Left renal pelvis (tissue), 4 donors: ENCODE measurements around the gene TRAF6. TPM values are rescaled to one million over a fixed set of nuclear protein-coding genes. Genes with fewer than 3 reads are reported as not detected.
"Not testable (repeated sequence)": the region's sequence is repeated elsewhere in the genome, so short reads cannot be mapped to it uniquely, and the experiment has no call there.

Experiments
- DNase-seq, 4 donors: peaks; one replicate each; pipeline ENCODE4 v3.0.0-alpha.2; 2013; ENCODE audit warnings: low read depth in 4 of 4, low spot score in 3 of 4
- polyA plus RNA-seq, 4 donors: library from polyadenylated mRNA; unstranded; fragments of 120-200 nt; gene quantifications; one replicate each; pipeline ENCODE4 v1.2.1, GENCODE V29; 2013; ENCODE audit not compliant: insufficient read length in 4 of 4

The TRAF6 gene, protein sequence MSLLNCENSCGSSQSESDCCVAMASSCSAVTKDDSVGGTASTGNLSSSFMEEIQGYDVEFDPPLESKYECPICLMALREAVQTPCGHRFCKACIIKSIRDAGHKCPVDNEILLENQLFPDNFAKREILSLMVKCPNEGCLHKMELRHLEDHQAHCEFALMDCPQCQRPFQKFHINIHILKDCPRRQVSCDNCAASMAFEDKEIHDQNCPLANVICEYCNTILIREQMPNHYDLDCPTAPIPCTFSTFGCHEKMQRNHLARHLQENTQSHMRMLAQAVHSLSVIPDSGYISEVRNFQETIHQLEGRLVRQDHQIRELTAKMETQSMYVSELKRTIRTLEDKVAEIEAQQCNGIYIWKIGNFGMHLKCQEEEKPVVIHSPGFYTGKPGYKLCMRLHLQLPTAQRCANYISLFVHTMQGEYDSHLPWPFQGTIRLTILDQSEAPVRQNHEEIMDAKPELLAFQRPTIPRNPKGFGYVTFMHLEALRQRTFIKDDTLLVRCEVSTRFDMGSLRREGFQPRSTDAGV
- 10 to 100 TPM; 12.4 to 18.8 (median 17.2) TPM for polyA plus RNA-seq

DNA sequence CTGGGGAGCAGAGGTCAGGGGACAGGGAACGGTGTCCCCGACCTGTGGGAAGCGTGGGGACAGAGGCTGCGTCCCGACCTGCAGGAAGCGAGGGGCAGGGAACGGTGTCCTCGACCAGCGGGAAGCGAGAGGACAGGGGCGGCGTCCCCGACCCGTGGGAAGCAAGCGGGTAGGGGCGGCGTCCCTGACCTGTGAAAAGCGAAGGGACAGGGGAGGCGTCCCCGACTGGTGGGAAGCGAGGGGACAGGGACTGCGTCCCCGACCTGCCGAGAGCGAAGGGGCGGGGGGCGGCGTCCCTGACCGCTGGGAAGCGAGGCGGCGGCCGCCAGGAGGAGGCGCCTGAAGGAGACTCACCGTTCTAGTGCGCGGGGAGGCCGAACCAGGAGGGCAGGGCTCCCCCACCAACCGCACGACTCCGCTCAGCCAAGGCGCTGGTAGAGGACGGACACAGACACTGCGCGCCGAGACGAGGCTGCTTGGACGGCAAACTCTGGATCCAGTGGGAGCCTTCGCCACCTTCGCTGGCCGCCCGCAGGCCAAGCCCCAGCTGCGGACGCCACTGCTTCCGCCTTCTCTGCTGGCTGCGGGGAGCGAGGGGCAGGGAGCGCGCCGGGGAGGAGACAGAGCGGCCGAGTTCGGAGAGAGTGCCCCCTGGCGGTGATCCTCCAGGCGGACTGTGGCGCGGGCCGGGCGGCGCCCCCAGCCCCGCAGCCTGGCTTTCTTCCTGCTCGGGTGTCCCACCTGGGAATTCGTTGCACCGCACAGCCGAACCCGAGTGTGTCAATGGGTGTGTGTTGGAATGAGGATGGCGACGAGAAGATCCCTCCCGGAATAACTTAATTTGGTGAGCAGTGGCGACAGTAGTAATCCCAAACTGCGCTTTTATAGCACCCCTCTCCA, at the start of gene TRAF6:
TRAF6 (minus strand) TSS at position 579 of the 900 bp plus-strand sequence. CDS start 8,757 bp downstream, outside the sequence.
- peak; percentile 71 to 79 (median 76) for DNase-seq

DNA sequence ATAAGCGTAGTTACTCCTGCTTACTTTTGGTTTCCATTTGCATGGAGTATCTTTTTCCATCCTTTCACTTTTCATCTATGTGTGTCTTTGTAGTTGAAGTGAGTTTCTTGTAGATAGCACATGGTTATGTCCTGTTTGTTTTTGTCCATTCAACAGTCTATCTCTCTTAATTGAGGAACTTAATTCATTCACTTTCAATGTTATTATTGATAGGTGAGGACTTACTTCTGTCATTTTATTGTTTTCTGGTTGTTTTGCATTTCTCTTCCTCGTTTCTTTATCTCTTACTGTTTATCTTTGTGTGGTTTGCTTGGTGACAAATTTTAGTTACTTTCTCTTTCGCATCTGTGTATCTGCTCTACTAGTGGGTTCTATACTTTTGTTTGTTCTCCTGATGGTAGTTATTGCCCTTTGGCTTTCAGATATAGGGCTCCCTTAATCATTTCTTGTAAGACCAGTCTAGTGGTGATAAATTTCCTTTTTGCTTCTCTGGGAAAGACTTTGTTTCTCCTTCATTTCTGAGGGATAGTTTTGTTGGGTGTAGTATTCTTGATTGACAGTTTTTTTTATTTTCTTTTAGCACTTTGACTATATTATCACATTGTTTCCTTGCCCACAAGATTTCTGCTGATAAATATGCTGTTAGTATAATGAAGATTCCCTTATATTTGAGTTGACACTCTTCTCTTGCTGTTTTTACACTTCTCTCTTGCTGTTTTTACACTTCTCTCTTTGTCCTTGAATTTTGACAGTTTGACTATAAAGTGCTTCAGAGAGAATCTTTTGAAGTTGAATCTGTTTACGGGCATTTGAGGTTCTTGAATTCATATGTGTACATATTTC, 48.7 kb upstream of the TRAF6 start:
- no peak for DNase-seq

DNA sequence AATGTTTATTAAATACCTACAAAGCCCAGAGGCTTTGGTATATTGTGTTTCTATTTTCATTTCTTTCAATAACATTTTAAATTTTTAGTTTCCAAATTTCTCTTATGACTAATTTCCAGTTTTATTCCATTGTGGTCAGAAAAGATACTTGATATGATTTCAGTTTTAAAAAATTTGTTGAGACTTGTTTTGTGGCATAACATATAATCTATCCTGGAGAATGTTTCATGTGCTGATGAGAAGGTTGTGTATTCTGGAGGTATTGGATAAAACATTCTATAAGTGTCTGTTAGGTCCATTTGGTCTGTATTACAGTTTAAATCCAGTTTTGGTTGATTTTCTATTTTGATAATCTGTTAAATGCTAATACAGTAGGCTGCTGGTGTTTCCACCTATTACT, 47.9 kb upstream of the TRAF6 start:
- no peak for DNase-seq

DNA sequence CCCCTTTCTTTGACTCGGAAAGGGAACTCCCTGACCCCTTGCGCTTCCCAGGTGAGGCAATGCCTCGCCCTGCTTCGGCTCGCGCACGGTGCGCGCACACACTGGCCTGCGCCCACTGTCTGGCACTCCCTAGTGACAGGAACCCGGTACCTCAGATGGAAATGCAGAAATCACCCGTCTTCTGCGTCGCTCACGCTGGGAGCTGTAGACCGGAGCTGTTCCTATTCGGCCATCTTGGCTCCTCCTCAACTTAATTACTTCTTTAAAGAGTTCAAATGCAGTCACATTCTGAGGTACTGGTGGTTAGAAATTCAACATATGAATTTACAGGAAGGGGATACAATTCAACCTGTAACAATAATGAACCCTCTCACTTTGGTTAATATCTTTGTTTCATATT, 47.3 kb upstream of the TRAF6 start:
- DNase-seq: not testable (repeated sequence)

DNA sequence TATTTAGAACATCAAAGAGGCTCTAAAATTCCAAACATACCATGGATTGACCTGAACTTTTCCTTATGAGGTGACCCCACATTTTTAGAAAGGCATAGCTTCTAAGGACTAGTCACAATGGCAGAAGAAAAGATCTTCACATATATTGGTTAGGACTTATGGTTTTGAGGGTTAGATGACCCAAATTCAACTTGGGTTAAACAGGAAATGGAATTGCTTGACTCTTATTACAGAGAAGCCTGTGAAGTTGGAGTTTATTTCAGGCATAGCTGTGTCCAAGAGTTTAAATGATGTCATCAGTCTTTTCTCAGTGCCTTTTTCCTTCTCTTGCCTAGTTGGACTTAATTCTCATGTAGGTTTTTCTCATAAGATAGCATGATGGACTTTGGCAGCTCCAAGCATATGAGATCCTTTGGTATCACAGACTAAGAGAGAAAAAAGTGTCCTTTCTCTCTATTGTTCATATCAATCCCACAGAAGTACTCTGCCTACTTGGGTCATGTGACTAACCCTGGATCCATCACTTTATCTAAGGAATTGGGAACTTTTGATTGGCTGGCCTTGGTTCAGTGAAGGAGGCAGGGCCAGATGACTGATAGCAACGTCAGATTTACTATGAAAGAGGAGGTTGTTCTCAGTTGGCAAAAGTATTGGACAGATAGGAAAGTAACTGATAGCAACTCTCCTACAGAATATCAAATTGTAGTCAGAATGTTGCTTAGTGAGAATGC, 40.5 kb upstream of the TRAF6 start:
- DNase-seq: no peak

DNA sequence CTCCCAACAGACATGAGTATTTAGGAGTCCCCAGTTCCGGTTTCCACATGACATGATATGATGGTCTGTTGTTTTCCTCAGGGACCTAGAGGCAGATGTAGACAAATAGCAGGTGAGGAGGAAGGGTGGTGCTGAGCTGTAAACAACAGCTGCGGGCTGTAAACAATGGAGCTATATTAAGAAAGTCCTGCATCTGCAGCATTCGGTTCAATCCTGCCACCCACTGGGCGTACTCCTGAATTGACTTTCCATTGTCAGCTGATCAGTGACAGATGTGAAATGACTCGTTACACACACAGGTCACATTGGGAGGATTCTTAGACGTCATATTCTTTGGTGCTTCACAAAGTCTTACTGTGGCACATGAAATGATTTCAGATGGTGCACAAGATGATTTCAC, 30.9 kb upstream of the TRAF6 start:
- DNase-seq: no peak

DNA sequence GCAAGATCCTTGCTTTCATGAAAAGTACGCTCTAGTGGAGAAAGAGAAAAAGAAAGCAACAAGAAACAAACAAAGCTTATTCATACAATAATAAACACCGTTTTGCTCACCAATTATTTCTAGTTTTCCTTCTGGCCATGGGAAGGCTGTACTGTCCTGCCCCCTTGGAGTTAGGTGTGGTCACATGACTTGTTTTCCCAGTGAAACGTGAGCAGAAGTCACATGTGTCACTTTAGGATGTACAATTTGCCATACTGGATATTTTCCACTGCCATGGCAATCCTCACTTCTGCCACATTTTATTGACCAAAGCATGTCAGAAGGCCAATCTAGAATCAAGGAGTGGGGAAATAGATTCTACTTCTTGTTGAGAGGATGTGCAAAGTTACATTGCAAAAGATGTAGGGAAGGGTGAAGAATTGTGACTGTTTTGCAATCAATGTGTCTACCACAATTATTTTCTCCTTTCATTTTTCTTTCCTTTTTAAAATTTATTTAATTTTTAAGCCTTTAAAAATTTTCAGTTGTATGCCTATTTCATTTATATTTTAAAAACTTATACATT, 24.3 kb upstream of the TRAF6 start:
- DNase-seq: no peak

DNA sequence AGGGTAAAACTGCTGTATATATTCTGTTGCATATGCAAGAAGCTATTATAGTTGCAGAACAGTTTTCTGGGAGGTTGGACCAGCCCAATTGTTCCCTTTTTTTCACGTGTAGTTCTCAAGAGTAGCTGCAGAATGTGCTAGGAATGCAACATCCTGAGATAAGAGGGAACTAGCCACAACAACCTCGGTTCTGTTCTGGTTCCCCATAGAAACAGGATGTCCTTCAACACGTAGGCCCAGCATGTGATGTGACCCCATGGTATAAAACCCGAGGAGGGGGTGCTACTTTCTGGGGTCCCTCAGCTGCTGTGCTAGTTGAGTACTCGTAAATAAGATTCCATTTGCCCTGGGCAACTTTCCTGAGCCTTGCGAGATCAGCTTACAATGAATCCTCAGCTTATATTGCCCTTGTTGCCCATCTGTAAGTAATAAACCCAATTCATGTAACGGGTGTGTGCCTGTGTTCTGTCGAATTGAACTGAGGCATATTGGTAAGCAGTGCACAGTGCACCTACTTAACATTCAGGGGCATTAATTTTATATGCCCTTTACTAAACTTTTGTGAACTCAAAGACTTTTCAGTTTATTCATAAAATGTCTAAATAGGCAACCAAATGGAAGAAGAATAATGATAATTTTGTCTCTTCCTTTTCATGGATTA, 23.0 kb upstream of the TRAF6 start:
- no peak for DNase-seq

DNA sequence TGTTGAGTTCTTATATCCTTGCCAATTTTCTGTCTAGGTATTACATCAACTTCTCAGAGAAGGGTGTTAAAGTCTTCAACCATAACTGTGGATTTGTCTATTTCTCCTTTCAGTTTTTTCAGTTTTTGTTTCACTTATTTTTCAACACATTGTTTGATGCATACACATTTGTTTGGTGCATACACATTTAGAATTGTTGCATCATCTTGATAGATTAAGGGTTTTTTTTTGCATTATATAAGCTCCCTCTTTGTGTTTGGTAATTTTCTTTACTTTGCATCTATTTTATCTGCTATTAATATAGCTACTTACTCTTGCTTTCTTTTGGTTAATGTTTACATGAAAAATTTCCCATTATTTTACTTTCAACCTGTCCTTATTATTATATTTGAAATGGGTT, 20.8 kb upstream of the TRAF6 start:
- DNase-seq: no peak

DNA sequence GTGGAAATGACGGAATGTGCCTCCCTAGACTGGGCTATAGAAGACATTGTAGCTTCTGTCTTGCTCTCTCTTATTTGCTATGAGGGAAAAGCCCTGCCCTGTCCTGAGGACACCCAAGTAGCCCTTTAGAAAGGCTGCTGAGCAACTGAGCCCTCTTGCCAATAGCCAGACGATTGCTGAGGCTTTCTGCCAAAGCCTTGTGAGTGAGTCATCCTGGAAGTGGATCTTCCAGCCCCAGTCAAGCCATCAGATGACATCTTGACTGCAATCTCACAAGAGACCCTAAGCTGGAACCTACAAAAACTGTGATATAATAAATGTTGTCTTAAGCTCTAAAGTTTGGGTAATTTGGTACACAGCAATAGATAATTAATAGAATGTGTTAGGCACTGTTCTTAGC, 3.9 kb upstream of the TRAF6 start:
- DNase-seq: no peak

DNA sequence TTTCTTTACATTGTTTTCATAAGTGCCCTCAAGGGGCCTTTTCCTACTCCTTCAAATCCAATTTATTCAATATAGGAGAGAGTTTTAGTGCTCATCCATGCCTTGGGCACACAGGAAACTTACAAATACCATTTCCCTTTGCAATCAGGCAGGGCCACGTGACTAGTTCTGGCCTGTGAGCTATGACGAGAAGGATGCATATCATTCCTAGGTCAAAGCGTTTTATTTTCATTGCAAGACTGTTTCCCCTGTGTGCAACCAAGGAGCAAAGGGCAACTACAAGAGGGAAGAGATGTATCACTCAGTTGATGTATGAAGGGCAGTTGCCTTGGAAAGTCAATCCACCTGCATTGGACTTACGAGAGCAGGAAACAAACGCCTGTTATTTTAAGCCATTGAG, 1.9 kb upstream of the TRAF6 start:
- no peak for DNase-seq

DNA sequence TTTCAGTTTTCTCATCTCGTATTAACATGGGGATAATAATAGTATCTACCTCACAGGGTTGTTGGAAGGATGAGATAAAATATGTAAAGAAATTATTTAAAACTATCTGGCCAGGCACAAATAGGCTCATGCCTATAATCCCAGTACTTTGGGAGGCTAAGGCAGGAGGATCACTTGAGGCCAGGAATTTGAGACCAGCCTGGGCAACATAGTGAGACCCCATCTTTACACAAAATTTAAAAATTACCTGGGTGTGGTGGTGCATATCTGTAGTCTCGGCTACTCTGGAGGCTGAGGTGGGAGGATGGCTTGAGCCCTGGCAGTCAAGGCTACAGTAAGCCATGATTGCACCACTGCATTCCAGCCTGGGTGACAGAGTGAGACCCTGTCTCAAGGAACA, 990 bp upstream of the TRAF6 start:
- not testable (repeated sequence) for DNase-seq

DNA sequence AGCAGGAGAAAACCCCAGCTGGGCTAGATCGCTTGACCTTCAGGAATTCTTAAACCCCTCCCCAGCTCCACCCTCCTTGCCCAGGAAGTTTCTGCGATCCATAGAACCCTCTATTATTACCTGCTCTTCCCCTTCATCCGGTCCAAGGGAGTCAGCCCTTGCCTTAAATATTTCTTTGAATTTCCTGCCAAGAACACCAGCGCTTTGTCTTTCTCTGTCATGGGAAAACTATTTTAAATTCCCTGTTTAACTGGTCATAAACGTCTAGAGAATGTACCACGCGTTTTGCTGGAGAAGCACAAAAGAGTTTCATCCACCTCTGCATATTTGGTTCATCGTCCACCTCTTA, 496 bp upstream of the TRAF6 start:
- DNase-seq: peak in 1 of 4 donors; percentile 6

DNA sequence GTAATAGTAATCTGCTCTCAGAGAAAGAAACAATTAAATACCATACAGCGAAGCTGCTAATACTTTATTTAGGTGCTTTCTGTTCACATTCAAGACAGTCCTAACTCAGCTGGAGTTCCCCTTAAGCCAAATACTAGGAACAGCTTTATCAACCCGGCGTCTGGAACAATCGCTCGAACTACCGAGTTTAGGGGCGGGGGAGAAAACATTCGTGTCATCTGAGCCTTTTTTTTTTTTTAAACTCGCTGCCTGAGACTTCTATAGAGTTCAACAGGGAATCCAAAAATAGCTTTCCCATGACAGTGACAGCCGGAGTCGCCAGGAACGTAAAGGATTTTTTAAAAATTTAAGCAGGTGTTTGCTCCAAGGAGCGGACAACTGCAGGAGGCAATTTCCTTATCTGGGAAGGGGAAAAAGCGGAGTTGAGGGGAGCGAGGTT, 852 bp downstream of the TRAF6 start:
- peak in 1 of 4 donors; percentile 25 for DNase-seq

DNA sequence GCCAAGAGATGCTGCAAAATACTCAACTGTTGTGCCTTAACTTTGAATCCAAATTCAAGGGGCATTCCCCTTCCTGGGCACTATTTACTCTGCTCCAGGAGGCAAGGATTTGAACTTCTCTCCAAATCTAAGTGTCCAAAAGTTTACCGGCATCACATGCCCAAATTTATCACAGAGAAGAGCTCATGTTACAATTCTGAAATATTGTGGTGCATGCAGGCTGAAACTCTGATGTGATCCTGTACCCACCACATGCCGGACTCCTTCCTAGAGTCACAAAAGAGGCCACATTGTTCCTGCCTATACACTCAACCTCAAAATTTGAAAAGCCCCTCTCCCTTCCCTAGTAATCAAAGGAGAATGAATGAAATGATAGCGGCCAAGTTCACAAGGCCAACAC, 1.3 kb downstream of the TRAF6 start:
- DNase-seq: no peak

DNA sequence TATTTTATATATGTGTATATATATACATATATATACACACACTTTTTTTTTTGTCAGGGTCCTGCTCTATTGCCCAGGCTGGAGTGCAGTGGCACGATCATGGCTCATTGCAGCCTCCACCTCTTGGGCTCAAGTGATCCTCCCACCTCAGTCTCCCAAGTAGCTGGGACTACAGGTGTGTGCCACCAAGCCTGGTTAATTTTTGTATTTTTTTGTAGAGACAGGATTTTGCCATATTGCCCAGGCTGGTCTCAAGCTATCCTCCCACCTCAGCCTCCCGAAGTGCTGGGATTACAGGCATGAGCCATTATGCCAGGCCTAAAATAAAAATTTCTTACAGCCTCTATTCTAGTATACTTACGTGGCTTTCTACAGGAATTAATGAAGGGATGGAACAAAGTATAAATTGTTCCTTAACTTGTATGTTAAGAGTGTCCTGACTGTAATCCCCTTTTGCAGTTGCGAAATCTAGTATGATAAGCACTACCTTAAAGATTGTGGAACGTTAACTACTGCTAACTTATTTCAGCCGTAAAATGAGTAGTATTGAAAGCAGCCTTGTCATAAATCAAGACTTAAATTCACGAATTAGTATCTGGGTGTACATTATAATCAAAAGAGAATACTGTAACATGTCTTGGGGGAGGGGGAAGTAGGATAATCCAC, 2.1 kb downstream of the TRAF6 start:
- DNase-seq: no peak

DNA sequence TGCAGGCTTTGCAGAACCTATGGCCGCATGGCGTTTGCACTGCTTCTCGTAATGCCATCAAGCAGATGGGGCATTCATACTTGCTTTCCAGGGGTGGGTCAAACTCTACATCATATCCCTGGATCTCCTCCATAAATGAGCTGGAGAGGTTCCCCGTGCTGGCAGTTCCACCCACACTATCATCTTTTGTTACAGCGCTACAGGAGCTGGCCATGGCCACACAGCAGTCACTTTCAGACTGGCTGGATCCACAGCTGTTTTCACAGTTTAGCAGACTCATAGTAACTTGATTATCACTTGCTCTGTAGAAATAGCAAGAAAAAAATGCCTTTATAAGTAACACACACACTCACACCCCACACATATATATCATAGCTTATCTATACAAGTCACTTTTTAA, 8.8 kb downstream of the TRAF6 start:
- no peak for DNase-seq

DNA sequence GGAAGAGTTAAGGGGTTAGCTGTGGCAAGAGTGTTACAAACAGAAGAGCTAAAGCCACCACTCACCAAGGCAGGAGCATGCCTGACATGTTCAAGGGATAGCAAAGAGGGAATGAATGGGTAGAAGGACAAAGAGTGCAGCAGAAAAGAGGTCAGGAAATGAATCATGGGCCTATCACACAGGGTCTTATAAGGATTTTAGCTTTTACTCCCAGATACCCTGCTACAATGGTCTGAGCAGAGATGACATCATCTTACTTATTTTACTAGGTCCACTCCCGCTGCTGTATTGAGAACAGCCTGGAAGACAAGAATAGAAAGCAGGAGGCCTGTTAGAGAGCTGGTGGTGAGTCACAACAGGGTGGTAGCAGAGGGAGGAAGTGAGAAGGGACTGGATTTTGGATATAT, 9.8 kb downstream of the TRAF6 start:
- no peak for DNase-seq
